SU-DHL-6 (cell line): ENCODE results near the gene OAT.

Experiments
- EZH2phosphoT487 ChIP-seq: fragments of 200-600 bp; sonication (generic), shearing (Covaris generic); conservative IDR thresholded peaks from 2 replicates; pipeline ENCODE4 v1.6.1; 2018; ENCODE audit warnings: mild to moderate bottlenecking, antibody characterized with exemption, low read length, moderate library complexity, mixed read lengths
- TF ChIP-seq, protein P1 (sequence below): fragments of 200-600 bp; sonication (generic); IDR thresholded peaks from one replicate; pipeline ENCODE4 v1.5.1; 2017; ENCODE audit warnings: antibody characterized with exemption, mild to moderate bottlenecking, low read length, moderate library complexity; ENCODE audit not compliant: insufficient read depth, poor library complexity, severe bottlenecking

DNA sequence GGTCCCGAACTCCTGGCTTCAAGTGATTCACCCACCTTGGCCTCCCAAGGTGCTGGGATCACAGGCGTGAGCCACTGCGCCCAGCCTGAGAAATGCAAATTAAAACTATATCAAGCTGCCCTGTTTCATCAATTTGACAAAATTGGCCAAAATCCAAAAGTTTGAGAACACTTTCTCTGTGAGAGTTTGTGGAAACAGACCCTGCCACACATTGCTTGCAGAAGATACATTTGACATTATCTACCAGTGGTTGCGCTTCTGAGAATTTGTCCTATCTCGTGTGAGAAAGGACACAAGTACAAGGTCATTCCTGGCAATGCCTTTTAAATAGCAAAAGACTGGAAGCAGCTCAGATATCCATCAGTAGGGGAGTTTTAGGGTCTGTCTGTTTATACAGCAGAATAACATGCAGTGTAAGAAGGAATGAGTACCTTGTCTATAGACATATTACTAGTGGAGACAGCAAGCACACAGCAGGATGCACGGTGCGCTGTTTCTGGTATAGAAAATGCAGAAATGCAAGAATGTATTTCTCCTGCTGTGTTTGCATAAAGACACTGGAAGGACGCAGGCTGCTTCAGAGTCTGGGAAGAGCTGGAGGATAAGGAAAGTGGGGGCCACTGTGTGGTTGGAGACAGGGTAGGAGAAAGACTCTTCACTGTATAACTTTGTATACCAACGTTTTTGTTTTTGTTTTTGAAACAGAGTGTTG lies 47.2 kb upstream of the OAT start:
- TF ChIP-seq, protein P1, sequence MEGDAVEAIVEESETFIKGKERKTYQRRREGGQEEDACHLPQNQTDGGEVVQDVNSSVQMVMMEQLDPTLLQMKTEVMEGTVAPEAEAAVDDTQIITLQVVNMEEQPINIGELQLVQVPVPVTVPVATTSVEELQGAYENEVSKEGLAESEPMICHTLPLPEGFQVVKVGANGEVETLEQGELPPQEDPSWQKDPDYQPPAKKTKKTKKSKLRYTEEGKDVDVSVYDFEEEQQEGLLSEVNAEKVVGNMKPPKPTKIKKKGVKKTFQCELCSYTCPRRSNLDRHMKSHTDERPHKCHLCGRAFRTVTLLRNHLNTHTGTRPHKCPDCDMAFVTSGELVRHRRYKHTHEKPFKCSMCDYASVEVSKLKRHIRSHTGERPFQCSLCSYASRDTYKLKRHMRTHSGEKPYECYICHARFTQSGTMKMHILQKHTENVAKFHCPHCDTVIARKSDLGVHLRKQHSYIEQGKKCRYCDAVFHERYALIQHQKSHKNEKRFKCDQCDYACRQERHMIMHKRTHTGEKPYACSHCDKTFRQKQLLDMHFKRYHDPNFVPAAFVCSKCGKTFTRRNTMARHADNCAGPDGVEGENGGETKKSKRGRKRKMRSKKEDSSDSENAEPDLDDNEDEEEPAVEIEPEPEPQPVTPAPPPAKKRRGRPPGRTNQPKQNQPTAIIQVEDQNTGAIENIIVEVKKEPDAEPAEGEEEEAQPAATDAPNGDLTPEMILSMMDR: no peak
- TF ChIP-seq EZH2phosphoT487: no peak
